Measurements from ENCODE around the gene SNX20.

GRCh38 chr16:50638816-50639670 lies 42.1 kb downstream of the SNX20 start:
- TF ChIP-seq, protein P1, sequence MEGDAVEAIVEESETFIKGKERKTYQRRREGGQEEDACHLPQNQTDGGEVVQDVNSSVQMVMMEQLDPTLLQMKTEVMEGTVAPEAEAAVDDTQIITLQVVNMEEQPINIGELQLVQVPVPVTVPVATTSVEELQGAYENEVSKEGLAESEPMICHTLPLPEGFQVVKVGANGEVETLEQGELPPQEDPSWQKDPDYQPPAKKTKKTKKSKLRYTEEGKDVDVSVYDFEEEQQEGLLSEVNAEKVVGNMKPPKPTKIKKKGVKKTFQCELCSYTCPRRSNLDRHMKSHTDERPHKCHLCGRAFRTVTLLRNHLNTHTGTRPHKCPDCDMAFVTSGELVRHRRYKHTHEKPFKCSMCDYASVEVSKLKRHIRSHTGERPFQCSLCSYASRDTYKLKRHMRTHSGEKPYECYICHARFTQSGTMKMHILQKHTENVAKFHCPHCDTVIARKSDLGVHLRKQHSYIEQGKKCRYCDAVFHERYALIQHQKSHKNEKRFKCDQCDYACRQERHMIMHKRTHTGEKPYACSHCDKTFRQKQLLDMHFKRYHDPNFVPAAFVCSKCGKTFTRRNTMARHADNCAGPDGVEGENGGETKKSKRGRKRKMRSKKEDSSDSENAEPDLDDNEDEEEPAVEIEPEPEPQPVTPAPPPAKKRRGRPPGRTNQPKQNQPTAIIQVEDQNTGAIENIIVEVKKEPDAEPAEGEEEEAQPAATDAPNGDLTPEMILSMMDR (IDR thresholded peaks at IDR 0.05) = no peak
- TF ChIP-seq POLR2AphosphoS5 (IDR thresholded peaks at IDR 0.05) = no peak

Data from gastroesophageal sphincter (tissue), 3 donors.